ENCODE measurements around the gene CENPM. TPM values are rescaled to one million over a fixed set of nuclear protein-coding genes. Genes with fewer than 3 reads are reported as not detected.

The CENPM gene
- total and polyA plus RNA-seq, 4 donors, result 0.17 to 26.3 (median 2.3) TPM

GRCh38 chr22:41963453-41964111 is 16.6 kb upstream of the CENPM start:
- no peaks in the 10 kb centered on the region for H3K4me1 ChIP-seq (ENCODE audit: control insufficient read depth in 4 of 4, insufficient read depth in 4 of 4, low read length in 3 of 4)
- WGBS, result 83% methylated on average over 9 of the region's 9 CpGs
- H3K27ac ChIP-seq (ENCODE audit: low read depth in 1 of 2, low read length in 2 of 2), result no peak overlapping the region
- TF ChIP-seq SP1 (IDR thresholded peaks at IDR 0.05), result no peak
- no peak for TF ChIP-seq NR2F2 (IDR thresholded peaks at IDR 0.05)
- TF ChIP-seq MAX (IDR thresholded peaks at IDR 0.05), result no peak
- H3K27me3 ChIP-seq (ENCODE audit: control insufficient read depth in 4 of 4, insufficient read depth in 4 of 4, low read length in 3 of 4), result no peaks in the 10 kb centered on the region
- H3K36me3 ChIP-seq (ENCODE audit: control insufficient read depth in 4 of 4, insufficient read depth in 3 of 4, low read depth in 1 of 4, low read length in 3 of 4), result no peaks in the 10 kb centered on the region
- no peak overlapping the region for H3K4me3 ChIP-seq (ENCODE audit: low read depth in 1 of 3, low read length in 3 of 3)
- H3K9ac ChIP-seq (ENCODE audit: low read depth in 1 of 2, low read length in 2 of 2), result no peak overlapping the region
- DNase-seq (ENCODE audit: low spot score), result no peak
- H3K9me3 ChIP-seq (ENCODE audit: control insufficient read depth in 4 of 4, low read length in 3 of 4), result no peaks in the 10 kb centered on the region

GRCh38 chr22:41957941-41958556 is 11.1 kb upstream of the CENPM start:
- WGBS, result 49% methylated on average over 23 of the region's 23 CpGs
- Histone ChIP-seq H3K27me3 (ENCODE audit: control insufficient read depth in 4 of 4, insufficient read depth in 4 of 4, low read length in 3 of 4) (no peaks in the 10 kb centered on the region), H3K4me1 (ENCODE audit: control insufficient read depth in 4 of 4, insufficient read depth in 4 of 4, low read length in 3 of 4) (peaks cover 0 to 3% (median 2%) of the 10 kb centered on the region in 4 donors), H3K4me3 (ENCODE audit: low read depth in 1 of 3, low read length in 3 of 3) (peak overlapping the region in 1 of 3 donors; percentile 41), H3K9ac (ENCODE audit: low read depth in 1 of 2, low read length in 2 of 2) (no peak overlapping the region), H3K36me3 (ENCODE audit: control insufficient read depth in 4 of 4, insufficient read depth in 3 of 4, low read depth in 1 of 4, low read length in 3 of 4) (no peaks in the 10 kb centered on the region), H3K9me3 (ENCODE audit: control insufficient read depth in 4 of 4, low read length in 3 of 4) (no peaks in the 10 kb centered on the region), H3K27ac (ENCODE audit: low read depth in 1 of 2, low read length in 2 of 2) (no peak overlapping the region)
- TF ChIP-seq RXRA (IDR thresholded peaks at IDR 0.05) (no peak), FOXA1 (IDR thresholded peaks at IDR 0.05) (no peak), SP1 (IDR thresholded peaks at IDR 0.05) (no peak), JUND (IDR thresholded peaks at IDR 0.05) (no peak), MAX (IDR thresholded peaks at IDR 0.05) (no peak), RAD21 (IDR thresholded peaks at IDR 0.05) (no peak), REST (IDR thresholded peaks at IDR 0.05) (no peak), FOXA2 (IDR thresholded peaks at IDR 0.05) (no peak), GABPA (IDR thresholded peaks at IDR 0.05 in 1 of 2, conservative IDR thresholded peaks at IDR 0.05 in 1 of 2) (no peak), TAF1 (conservative IDR thresholded peaks at IDR 0.05) (no peak), CTCF (IDR thresholded peaks at IDR 0.05; ENCODE audit: low read depth, low read length, missing input control) (no peak), ATF3 (IDR thresholded peaks at IDR 0.05) (no peak), HNF4A (conservative IDR thresholded peaks at IDR 0.05) (no peak), NR2F2 (IDR thresholded peaks at IDR 0.05) (no peak), HNF4G (IDR thresholded peaks at IDR 0.05) (no peak)
- no peak for DNase-seq (ENCODE audit: low spot score)
